ENCODE data around the gene ADGRV1.

DNA sequence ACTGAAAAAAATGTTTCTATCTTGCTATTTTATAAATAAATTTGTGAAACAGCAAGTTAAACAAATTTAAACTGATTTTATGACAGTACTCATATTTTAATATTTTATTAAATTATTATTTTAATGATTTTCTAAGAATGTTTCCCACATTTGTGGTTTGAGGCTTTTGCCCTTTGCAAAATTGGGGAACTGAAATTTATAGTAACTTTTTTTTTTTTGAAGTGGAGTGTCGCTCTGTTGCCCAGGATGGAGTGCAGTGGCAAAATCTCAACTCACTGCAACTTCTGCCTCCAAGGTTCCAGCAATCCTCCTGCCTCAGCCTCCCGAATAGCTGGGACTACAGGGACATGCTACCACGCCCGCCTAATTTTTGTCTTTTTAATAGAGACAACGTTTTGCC, 7.2 kb upstream of the ADGRV1 start:
- TF ChIP-seq JUND (IDR thresholded peaks at IDR 0.05; ENCODE audit: borderline replicate concordance, low read depth, low read length) (no peak), JUND (tag; IDR thresholded peaks at IDR 0.05; ENCODE audit: borderline replicate concordance, low read depth, low read length) (no peak), TARDBP (IDR thresholded peaks at IDR 0.05) (no peak), CHD2 (IDR thresholded peaks at IDR 0.05; ENCODE audit: low read depth, low read length) (no peak), RFX1 (IDR thresholded peaks at IDR 0.05) (no peak), TCF7L2 (IDR thresholded peaks at IDR 0.05; ENCODE audit: low read depth, low read length) (no peak), ZNF589 (CRISPR knock-in tag; IDR thresholded peaks at IDR 0.05; ENCODE audit: low read depth) (no peak), ZZZ3 (IDR thresholded peaks at IDR 0.05) (no peak), POLR2A (conservative IDR thresholded peaks at IDR 0.05) (no peak), CTCF (IDR thresholded peaks at IDR 0.05 in 2 of 3, conservative IDR thresholded peaks at IDR 0.05 in 1 of 3; ENCODE audit: insufficient read depth in 2 of 3, low read depth in 1 of 3, low read length in 3 of 3) (no peak), SIN3B (IDR thresholded peaks at IDR 0.05; ENCODE audit: low read depth) (no peak), NR2C2 (CRISPR knock-in tag; IDR thresholded peaks at IDR 0.05) (no peak), NR2C2 (tag; IDR thresholded peaks at IDR 0.05) (no peak)

Measured in K562 (cell line).